Measurements from ENCODE around the gene C16orf74. TPM values are rescaled to one million over a fixed set of nuclear protein-coding genes. Genes with fewer than 3 reads are reported as not detected.

C16orf74 gene
- total and polyA plus RNA-seq, 4 donors, result 2.6 to 7.9 (median 3.4) TPM

- no peak for TF ChIP-seq CTCF (IDR thresholded peaks at IDR 0.05; ENCODE audit: control extremely low read depth, extremely low read depth)
- Histone ChIP-seq H3K4me3 (no peak overlapping the region), H3K4me1 (ENCODE audit: control insufficient read depth in 5 of 5, insufficient read depth in 5 of 5, low read length in 5 of 5) (peaks cover 0 to 15% (median 6%) of the 10 kb centered on the region in 5 donors), H3K27ac (ENCODE audit: low read depth in 1 of 2, low read length in 1 of 2) (no peak overlapping the region), H3K9ac (ENCODE audit: insufficient read depth in 1 of 2, low read length in 2 of 2) (no peak overlapping the region), H3K27me3 (ENCODE audit: control insufficient read depth in 3 of 3, insufficient read depth in 3 of 3, low read length in 2 of 3) (no peaks in the 10 kb centered on the region), H3K36me3 (ENCODE audit: control insufficient read depth in 4 of 4, insufficient read depth in 4 of 4, low read length in 4 of 4) (peaks cover 10 to 53% (median 35%) of the 10 kb centered on the region in 4 donors), H3K9me3 (ENCODE audit: control insufficient read depth in 4 of 4, insufficient read depth in 3 of 4, low read length in 3 of 4) (no peaks in the 10 kb centered on the region)
- 65 to 71% methylated on average over 4 of the region's 4 CpGs for WGBS, 2 donors
- DNase-seq (peak in 1 of 3 donors; percentile 42), ATAC-seq (ENCODE audit: insufficient read depth, low FRiP score) (no peak)
Observed at GRCh38 chr16:85675251-85675874, 75.5 kb downstream of the C16orf74 start.

GRCh38 chr16:85674828-85675227, 76.1 kb downstream of the C16orf74 start:
- Histone ChIP-seq H3K4me1 (ENCODE audit: control insufficient read depth in 5 of 5, insufficient read depth in 5 of 5, low read length in 5 of 5) (peaks cover 0 to 15% (median 6%) of the 10 kb centered on the region in 5 donors), H3K9me3 (ENCODE audit: control insufficient read depth in 4 of 4, insufficient read depth in 3 of 4, low read length in 3 of 4) (no peaks in the 10 kb centered on the region), H3K4me3 (no peak overlapping the region), H3K9ac (ENCODE audit: insufficient read depth in 1 of 2, low read length in 2 of 2) (no peak overlapping the region), H3K27ac (ENCODE audit: low read depth in 1 of 2, low read length in 1 of 2) (no peak overlapping the region), H3K27me3 (ENCODE audit: control insufficient read depth in 3 of 3, insufficient read depth in 3 of 3, low read length in 2 of 3) (no peaks in the 10 kb centered on the region), H3K36me3 (ENCODE audit: control insufficient read depth in 4 of 4, insufficient read depth in 4 of 4, low read length in 4 of 4) (peaks cover 10 to 55% (median 36%) of the 10 kb centered on the region in 4 donors)
- no peak for DNase-seq
- no peak for TF ChIP-seq CTCF (IDR thresholded peaks at IDR 0.05; ENCODE audit: control extremely low read depth, extremely low read depth)
- 69 to 85% methylated on average over 6 of the region's 6 CpGs for WGBS, 2 donors
- no peak for ATAC-seq (ENCODE audit: insufficient read depth, low FRiP score)

- peaks cover 10 to 58% (median 38%) of the 10 kb centered on the region in 4 donors for H3K36me3 ChIP-seq (ENCODE audit: control insufficient read depth in 4 of 4, insufficient read depth in 4 of 4, low read length in 4 of 4)
- H3K9me3 ChIP-seq (ENCODE audit: control insufficient read depth in 4 of 4, insufficient read depth in 3 of 4, low read length in 3 of 4), result no peaks in the 10 kb centered on the region
- ATAC-seq (ENCODE audit: insufficient read depth, low FRiP score), result no peak
- H3K4me1 ChIP-seq (ENCODE audit: control insufficient read depth in 5 of 5, insufficient read depth in 5 of 5, low read length in 5 of 5), result peaks cover 0 to 15% (median 6%) of the 10 kb centered on the region in 5 donors
- no peaks in the 10 kb centered on the region for H3K27me3 ChIP-seq (ENCODE audit: control insufficient read depth in 3 of 3, insufficient read depth in 3 of 3, low read length in 2 of 3)
- no peak for DNase-seq
- H3K9ac ChIP-seq (ENCODE audit: insufficient read depth in 1 of 2, low read length in 2 of 2), result no peak overlapping the region
- 78 to 83% methylated on average over 4 of the region's 4 CpGs for WGBS, 2 donors
- peak overlapping the region in 1 of 2 donors; percentile 52 for H3K27ac ChIP-seq (ENCODE audit: low read depth in 1 of 2, low read length in 1 of 2)
- H3K4me3 ChIP-seq, result no peak overlapping the region
- TF ChIP-seq CTCF (IDR thresholded peaks at IDR 0.05; ENCODE audit: control extremely low read depth, extremely low read depth), result no peak
Observed at GRCh38 chr16:85674418-85674755, 76.5 kb downstream of the C16orf74 start.

All from lung (tissue), 12 donors.